Muscle layer of duodenum (tissue), 2 donors: ENCODE data around the gene FSTL4.

ENCODE experiments used
- H3K27ac ChIP-seq: one replicate; pipeline ENCODE4 v1.7.0; 2013; ENCODE audit warnings: mild to moderate bottlenecking, low read length
- H3K27me3 ChIP-seq: one replicate; pipeline ENCODE4 v1.7.0; 2013; ENCODE audit warnings: low read depth, mild to moderate bottlenecking, control low read depth, low read length
- H3K36me3 ChIP-seq, 2 donors: one replicate each; pipeline ENCODE4 v1.7.0; 2013; ENCODE audit warnings: low read length in 2 of 2, control low read depth in 1 of 2, mild to moderate bottlenecking in 1 of 2; ENCODE audit not compliant: insufficient read depth in 2 of 2, control insufficient read depth in 1 of 2
- H3K4me1 ChIP-seq, 2 donors: one replicate each; pipeline ENCODE4 v1.7.0; 2013; ENCODE audit warnings: low read length in 2 of 2, mild to moderate bottlenecking in 2 of 2, control low read depth in 1 of 2, moderate library complexity in 1 of 2; ENCODE audit not compliant: insufficient read depth in 2 of 2, control insufficient read depth in 1 of 2
- H3K4me3 ChIP-seq, 2 donors: one replicate each; pipeline ENCODE4 v1.7.0; 2013; ENCODE audit warnings: low read length in 2 of 2, low read depth in 1 of 2, mild to moderate bottlenecking in 1 of 2
- H3K9me3 ChIP-seq, 2 donors: one replicate each; pipeline ENCODE4 v1.7.0; 2013; ENCODE audit warnings: low read length in 2 of 2, control low read depth in 1 of 2, mild to moderate bottlenecking in 1 of 2; ENCODE audit not compliant: control insufficient read depth in 1 of 2
- donor health status: healthy.

FSTL4 gene

DNA sequence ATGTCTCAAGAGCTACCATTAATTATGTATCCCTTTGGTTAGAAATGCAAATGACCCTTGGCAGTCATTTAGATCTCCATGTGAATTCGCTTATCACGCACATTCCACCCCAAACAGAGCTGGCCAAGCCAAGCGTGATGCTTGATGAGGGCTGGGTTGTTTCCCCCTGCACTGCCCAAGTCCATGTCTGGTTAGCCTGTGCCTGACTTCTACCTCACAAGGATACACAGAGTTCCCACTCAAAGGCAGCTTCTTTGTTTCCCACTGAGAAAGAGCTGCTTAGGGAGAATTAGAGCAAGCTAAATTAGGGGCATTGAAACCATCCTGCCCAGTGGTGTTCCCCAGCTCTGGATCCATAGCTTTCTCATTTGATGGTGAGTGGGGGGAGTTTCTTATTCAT is 87.2 kb downstream of the FSTL4 start:
- Histone ChIP-seq H3K9me3 (no peaks in the 10 kb centered on the region), H3K4me3 (no peak overlapping the region), H3K27ac (no peak overlapping the region), H3K4me1 (no peaks in the 10 kb centered on the region), H3K27me3 (no peaks in the 10 kb centered on the region), H3K36me3 (no peaks in the 10 kb centered on the region)

DNA sequence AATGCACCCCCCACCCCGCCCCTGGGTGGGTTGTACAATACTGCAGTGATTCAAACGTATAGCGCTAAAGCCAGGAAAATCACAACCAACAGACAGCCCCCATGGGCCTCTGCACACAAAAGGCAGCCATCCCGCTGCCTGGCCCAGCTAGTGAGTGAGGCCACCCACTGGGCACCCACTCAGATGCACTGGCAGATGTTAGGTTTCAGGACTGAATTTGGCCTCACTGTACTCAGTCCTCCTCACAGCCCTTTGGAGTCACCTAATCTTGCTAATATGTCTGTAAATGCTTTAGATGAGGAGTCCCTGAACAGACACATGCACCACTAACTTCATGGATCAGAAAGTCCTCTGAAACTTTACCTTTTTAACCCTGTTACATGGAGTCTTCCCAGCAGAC is 87.7 kb downstream of the FSTL4 start:
- Histone ChIP-seq H3K27ac (no peak overlapping the region), H3K9me3 (no peaks in the 10 kb centered on the region), H3K4me3 (no peak overlapping the region), H3K4me1 (no peaks in the 10 kb centered on the region), H3K27me3 (no peaks in the 10 kb centered on the region), H3K36me3 (no peaks in the 10 kb centered on the region)

DNA sequence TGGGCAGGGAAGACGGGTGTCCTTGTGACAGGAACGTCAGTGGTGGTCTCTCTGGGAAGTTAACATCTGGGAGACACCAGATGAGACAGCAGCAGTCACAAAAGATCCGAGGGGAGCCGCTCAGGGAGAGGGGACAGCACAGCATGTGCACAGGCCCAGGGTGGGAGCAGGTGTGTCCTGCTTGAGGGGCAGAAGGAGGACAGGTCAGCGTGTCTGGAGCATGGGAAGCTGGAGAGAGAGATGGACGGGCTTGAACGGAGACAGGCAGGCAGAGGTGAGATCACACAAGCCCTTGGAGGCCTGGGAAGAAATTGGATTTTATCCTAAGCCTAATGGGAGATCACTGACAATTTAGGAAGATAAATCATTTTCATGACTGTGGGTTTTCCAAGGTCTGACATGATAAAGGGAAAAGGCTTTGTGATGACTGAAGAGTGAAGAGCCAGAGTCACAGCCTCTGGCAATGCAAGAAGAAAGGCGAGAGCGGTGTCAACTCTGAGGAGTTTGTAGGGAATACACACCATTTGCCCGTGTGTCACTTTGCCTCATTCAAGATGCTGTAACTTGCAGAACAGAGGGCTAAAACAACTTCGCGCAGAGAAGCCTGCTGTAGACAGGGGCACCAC is 88.3 kb downstream of the FSTL4 start:
- no peak overlapping the region for H3K27ac ChIP-seq
- H3K4me3 ChIP-seq = no peak overlapping the region
- H3K4me1 ChIP-seq = no peaks in the 10 kb centered on the region
- H3K9me3 ChIP-seq = no peaks in the 10 kb centered on the region
- H3K27me3 ChIP-seq = no peaks in the 10 kb centered on the region
- no peaks in the 10 kb centered on the region for H3K36me3 ChIP-seq

DNA sequence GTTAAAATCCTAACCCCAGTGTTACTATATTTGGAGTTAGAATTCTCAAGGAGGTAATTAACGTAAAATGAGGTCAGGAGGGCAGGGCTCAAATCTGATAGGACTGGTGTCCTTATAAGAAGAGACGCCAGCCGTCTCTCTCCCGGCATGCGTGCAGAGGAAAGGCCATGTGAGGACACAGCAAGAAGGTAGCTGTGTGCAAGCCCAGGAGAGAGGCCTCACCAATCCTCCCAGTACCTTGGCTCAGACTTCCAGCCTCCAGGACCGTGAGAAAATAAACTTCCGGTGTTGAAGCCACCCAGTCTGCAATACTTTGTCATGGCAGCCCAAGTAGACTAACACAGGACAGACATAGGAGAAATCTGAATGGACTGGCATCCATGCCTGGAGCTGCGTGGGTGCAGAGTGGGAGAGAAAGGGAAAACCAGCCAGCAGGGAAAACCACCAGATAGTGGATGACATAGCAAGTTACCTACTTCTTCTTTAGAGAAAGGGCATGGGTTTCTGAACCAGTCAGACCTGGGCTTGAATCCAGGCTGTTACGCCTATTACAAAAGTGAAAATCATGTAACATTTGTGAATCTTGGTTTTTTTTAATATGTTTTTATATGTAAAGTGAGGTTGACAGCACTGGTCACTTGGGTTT is 89.2 kb downstream of the FSTL4 start:
- Histone ChIP-seq H3K4me1 (no peaks in the 10 kb centered on the region), H3K27ac (no peak overlapping the region), H3K9me3 (no peaks in the 10 kb centered on the region), H3K27me3 (no peaks in the 10 kb centered on the region), H3K36me3 (no peaks in the 10 kb centered on the region), H3K4me3 (no peak overlapping the region)

DNA sequence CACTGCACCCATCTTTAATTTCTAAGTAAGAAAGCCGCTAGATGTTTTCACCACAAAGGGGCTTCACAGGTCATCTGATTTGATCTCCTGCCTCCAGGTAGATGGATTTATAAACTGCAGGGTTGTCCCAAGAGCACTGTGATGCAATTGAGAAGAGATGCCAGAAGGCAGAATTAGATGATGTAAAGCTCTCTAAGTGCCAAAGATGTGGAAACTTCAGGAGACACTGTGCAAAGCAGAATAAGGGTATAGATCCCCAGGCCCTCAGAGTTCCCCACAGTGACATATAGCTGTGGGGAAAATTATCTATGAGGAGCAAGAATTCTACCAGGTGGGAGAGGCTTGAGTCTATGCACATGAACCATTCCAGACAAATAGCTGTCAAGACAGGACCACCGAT is 90.5 kb downstream of the FSTL4 start:
- no peaks in the 10 kb centered on the region for H3K27me3 ChIP-seq
- no peaks in the 10 kb centered on the region for H3K9me3 ChIP-seq
- H3K4me3 ChIP-seq = no peak overlapping the region

DNA sequence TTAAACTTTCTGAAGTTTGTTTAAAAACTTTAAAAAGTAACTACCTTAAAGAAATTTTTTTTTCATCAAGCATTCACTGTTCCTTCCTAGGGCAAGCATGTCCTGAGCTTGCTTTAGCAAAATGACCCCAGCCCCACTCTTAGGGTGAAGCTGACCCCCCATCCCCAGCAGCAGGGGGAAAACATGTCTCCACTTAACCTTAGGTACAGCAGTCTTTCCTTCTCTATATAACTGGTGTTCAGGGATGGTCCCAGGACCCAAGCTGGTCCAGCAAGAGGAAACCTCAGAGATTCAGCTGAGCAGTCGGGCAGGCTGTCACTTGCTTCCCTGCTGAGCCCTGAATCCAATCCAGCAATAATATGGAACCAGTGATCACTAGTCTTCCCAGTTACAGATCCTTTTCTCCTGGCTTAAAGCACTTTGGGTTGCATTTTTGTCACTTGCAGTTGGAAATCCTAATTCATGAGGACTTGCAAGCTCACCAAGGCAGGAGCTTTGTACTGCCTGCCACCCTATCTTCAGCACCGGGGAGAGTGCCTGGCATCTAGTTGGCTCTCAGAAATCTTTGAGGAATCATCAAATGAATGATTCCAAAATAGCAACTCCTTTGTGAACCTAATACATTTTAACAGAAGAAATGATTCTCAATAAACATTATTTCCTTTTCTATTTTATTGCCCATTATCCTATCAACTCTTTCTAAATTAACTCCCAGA is 91.2 kb downstream of the FSTL4 start:
- no peaks in the 10 kb centered on the region for H3K4me1 ChIP-seq
- no peaks in the 10 kb centered on the region for H3K27me3 ChIP-seq
- no peak overlapping the region for H3K4me3 ChIP-seq
- H3K36me3 ChIP-seq = no peaks in the 10 kb centered on the region
- no peaks in the 10 kb centered on the region for H3K9me3 ChIP-seq
- no peak overlapping the region for H3K27ac ChIP-seq

More for the DNA sequence above, 90.5 kb downstream of the FSTL4 start:
- H3K4me1 ChIP-seq = no peaks in the 10 kb centered on the region
- no peaks in the 10 kb centered on the region for H3K36me3 ChIP-seq
- no peak overlapping the region for H3K27ac ChIP-seq

DNA sequence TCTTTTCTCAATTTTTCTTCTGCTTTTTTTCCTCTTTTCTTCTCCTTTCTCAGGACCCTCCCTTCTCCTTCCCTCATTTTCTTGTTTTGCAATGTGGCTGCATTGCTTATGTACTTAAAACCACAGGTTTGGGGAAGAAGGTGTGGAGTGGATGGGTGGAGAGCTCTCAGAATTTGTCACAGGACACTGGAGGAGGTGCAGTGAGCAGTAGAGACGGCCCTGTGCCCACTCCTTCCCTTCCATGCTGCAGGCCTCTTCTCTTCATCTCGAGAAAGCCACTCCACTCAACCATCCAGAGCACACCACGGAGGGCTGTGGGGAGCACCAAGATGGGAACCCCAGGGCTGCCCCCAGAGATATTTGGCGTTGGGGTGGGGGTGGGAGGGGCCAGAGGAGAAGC is 92.3 kb downstream of the FSTL4 start:
- H3K9me3 ChIP-seq = no peaks in the 10 kb centered on the region
- no peak overlapping the region for H3K4me3 ChIP-seq
- H3K4me1 ChIP-seq = no peaks in the 10 kb centered on the region
- no peak overlapping the region for H3K27ac ChIP-seq
- no peaks in the 10 kb centered on the region for H3K27me3 ChIP-seq
- H3K36me3 ChIP-seq = no peaks in the 10 kb centered on the region

DNA sequence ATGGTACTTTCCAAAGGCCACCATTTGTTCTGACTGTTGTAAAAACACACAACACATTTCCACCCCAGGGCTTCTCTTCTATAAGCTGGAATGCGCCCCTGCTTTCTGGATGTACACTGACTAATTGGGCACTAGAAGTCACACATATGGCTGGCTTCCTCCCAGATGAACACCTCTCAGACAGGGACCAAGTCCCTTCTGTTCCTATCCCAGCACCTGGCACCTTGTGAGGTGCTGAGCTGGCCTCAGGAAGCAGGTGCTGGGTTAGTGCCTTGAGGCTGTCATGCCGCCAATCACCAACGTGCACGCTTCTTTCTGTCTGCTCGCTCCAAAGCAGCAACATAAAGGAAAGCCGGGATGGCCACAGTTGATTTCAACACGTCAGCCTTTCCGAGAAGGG is 93.2 kb downstream of the FSTL4 start:
- H3K36me3 ChIP-seq = no peaks in the 10 kb centered on the region
- H3K4me1 ChIP-seq = no peaks in the 10 kb centered on the region
- no peaks in the 10 kb centered on the region for H3K9me3 ChIP-seq
- H3K4me3 ChIP-seq = no peak overlapping the region
- no peaks in the 10 kb centered on the region for H3K27me3 ChIP-seq
- no peak overlapping the region for H3K27ac ChIP-seq

DNA sequence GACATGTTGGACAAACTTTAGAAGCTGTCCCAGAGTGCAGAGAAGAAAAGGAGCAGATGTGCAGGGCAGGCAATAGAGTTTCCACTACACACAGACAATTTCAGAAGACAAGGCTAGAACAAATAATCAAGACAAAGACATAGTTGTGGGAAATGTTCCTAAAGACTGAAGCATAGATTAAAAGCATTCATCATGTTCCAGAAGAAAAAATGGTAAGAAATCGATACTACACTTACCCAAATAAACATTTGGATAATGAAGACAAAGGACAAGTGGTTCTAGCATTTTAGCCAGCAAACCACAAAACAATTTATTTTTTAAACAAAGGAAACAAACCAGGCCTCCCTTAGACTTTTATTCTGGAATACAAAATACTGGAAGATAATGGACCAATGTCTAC is 97.9 kb downstream of the FSTL4 start:
- no peak overlapping the region for H3K4me3 ChIP-seq
- H3K36me3 ChIP-seq = no peaks in the 10 kb centered on the region
- no peak overlapping the region for H3K27ac ChIP-seq
- no peaks in the 10 kb centered on the region for H3K9me3 ChIP-seq
- H3K4me1 ChIP-seq = no peaks in the 10 kb centered on the region
- no peaks in the 10 kb centered on the region for H3K27me3 ChIP-seq

DNA sequence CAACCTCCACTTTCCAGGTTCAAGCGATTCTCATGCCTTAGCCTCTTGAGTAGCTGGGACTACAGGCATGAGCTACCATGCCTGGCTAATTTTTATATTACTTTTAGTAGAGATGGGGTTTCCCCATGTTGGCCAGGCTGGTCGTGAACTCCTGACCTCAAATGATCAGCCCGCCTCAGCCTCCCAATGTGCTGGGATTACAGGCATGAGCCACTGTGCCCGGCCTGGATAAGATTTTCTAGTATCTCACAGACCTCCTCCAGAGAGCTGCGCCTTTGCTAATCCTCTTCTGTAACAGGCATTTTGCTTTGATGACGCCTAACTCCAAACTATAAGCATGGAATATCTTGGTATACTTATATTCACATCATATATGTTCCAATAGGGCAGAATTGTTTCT is 99.4 kb downstream of the FSTL4 start:
- Histone ChIP-seq H3K9me3 (no peaks in the 10 kb centered on the region), H3K27ac (no peak overlapping the region)

DNA sequence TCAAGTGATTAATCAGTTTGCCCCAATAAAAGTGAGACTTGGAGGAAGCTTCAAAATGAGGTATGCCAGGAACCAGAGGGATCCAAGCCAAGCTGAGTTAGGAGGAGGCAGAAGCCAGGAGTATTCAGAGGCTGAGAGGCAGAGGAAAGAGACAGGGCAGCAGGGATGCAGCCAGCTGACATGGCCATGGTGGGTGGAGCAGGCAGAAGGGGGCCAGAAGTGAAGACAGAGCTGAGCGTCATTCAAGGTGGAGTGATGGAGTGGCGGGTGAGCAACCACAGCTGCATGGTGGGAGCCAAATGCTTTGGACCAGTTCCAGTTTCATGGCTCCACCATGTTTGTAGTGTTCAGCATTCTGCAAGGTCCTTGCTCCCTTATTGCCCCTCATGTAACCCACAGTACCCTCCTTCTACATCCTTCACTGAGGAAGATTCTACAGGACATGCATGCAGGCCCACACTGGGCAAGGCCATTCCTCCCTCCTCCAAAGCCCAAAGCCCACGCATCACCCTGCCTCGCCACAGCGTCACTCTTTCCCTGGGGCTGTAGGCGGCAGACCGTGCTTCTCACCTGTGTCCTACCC is 100.6 kb downstream of the FSTL4 start:
- Histone ChIP-seq H3K9me3 (no peaks in the 10 kb centered on the region), H3K4me1 (no peaks in the 10 kb centered on the region), H3K27me3 (no peaks in the 10 kb centered on the region), H3K27ac (no peak overlapping the region), H3K4me3 (no peak overlapping the region), H3K36me3 (no peaks in the 10 kb centered on the region)

More for the DNA sequence above, 99.4 kb downstream of the FSTL4 start:
- Histone ChIP-seq H3K4me1 (no peaks in the 10 kb centered on the region), H3K27me3 (no peaks in the 10 kb centered on the region), H3K36me3 (no peaks in the 10 kb centered on the region), H3K4me3 (no peak overlapping the region)
